Psoas muscle (tissue), 8 donors: Measurements from ENCODE around the gene HIPK4. TPM values are rescaled to one million over a fixed set of nuclear protein-coding genes. Genes with fewer than 3 reads are reported as not detected.
"Not testable (repeated sequence)": the region's sequence is repeated elsewhere in the genome, so short reads cannot be mapped to it uniquely, and the experiment has no call there.

Source experiments
- ATAC-seq, 4 donors: fragments of 200-7000 bp; cut with Tn5 transposase; one replicate each; pipeline ENCODE4 v1.9.1; 2020; ENCODE audit warnings: moderate library complexity in 3 of 4, mild to moderate bottlenecking in 2 of 4
- DNase-seq, 2 donors: peaks; one replicate each; pipeline ENCODE4 v3.0.0-alpha.2; 2020
- H3K27ac ChIP-seq: fragments of 200-600 bp; one replicate; pipeline ENCODE4 v1.8.0; 2022
- H3K27me3 ChIP-seq, 3 donors: fragments of 200-600 bp in 1 of 3; one replicate each; pipeline versions ENCODE4 v1.6.1 to v1.8.0; 2013 to 2022; ENCODE audit warnings: low read length in 2 of 3, mild to moderate bottlenecking in 2 of 3, moderate library complexity in 1 of 3; ENCODE audit not compliant: insufficient read depth in 3 of 3
- H3K36me3 ChIP-seq, 2 donors: fragments of 200-600 bp in 1 of 2; one replicate each; pipeline versions ENCODE4 v1.6.1 to v1.8.0; 2013 to 2022; ENCODE audit warnings: low read depth in 1 of 2, mild to moderate bottlenecking in 1 of 2, moderate library complexity in 1 of 2; ENCODE audit not compliant: insufficient read depth in 1 of 2
- H3K4me1 ChIP-seq: fragments of 200-600 bp; one replicate; pipeline ENCODE4 v1.8.0; 2022
- H3K4me3 ChIP-seq: fragments of 200-600 bp; one replicate; pipeline ENCODE4 v1.8.0; 2022; ENCODE audit warnings: mild to moderate bottlenecking
- H3K9me3 ChIP-seq: fragments of 200-600 bp; one replicate; pipeline ENCODE4 v1.8.0; 2022
- CTCF ChIP-seq: fragments of 200-600 bp; IDR thresholded peaks from one replicate; pipeline ENCODE4 v1.8.0; 2022; ENCODE audit warnings: antibody characterized with exemption
- WGBS, 3 donors: extraction: QIAGEN DNeasy Blood & Tissue Kit; methylation state at CpG; one replicate each; pipeline versions ENCODE4 v1.1.6 to v1.1.7; 2013; 5-methylcytosine and 5-hydroxymethylcytosine counted together
- intact Hi-C, 2 donors: fragments of 100-400 bp; cut with DNase I; formaldehyde crosslinking; loops; one replicate each; pipeline versions ENCODE4 v1.11.0 to v1.14.2; 2022
- polyA plus RNA-seq, 3 donors: library from polyadenylated mRNA; stranded (reverse); fragments of 200-250 nt; gene quantifications; one replicate each; pipeline ENCODE4 v1.2.3, GENCODE V29; 2013
- total RNA-seq, 4 donors: library from RNA; stranded (reverse); fragmentation: NEBNext Ultra II Directional in 2 of 4; extraction: Animal tissue kit (Norgen Biotek cat#: 25700) in 2 of 4; gene quantifications; one replicate each; pipeline versions ENCODE4 v1.2.1 to v1.2.4, GENCODE V29; 2021 to 2023
- donor health status: healthy with polysubstance abuse.
- donor health status: DM: no; HTN: no; CAD: no; lungs with moderate emphysema.
- donor health status: Bipolar disorder and iron deficiency.
- donor health status: healthy.
- donor health status: DM: yes; HTN: yes; CAD: no.
- donor health status: DM: no; HTN: no; CAD: no.
- donor health status: DM: no; HTN: no; CAD: no.
- donor health status: DM: yes; HTN: yes; CAD: no.

The HIPK4 gene
- total and polyA plus RNA-seq, 7 donors = 0.03 to 0.11 (median 0.08) TPM; not detected in 4

DNA sequence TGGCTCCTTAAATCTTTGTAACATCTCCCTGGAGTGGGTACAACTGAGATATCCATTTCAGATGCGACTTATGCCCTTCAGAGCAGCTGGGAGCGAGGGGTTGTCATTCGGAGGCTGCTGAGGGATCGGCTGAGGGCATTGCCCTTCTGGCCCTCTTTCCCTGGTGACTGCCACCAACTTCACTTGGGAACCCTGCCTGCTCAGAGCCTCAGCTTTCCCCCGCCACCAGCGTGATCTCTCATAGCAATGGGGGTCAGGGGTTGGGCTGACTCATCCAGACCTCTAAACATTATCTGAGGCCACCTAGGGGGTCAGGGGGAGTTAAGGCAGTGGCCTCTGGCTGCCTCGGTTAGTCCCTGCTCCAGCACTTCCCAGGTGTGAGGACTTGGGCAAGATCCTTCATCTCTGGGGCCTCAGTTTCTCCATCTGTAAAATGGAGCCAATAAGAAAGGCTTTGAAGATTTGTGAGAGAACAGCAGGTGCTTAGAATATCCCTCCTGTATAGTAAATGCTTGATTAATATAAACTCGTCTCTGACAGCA, 22.0 kb upstream of the HIPK4 start:
- TF ChIP-seq CTCF = no peak
- H3K4me1 ChIP-seq = peaks cover 23% of the 10 kb centered on the region
- intact Hi-C loops = loop anchor here in 1 of 2 donors (5.0 kb wide), 1 partner anchor 70 kb away; no protein-coding TSS in a partner anchor
- H3K9me3 ChIP-seq = no peaks in the 10 kb centered on the region
- H3K27me3 ChIP-seq = no peaks in the 10 kb centered on the region
- 28 to 33% (median 32%) methylated on average over 8 of the region's 8 CpGs for WGBS, 3 donors
- H3K4me3 ChIP-seq = peak overlapping the region; percentile 43
- DNase-seq = peak in 1 of 2 donors; percentile 83
- no peaks in the 10 kb centered on the region for H3K36me3 ChIP-seq
- H3K27ac ChIP-seq = peak overlapping the region; percentile 92
- ATAC-seq = peak; percentile 61 to 76 (median 68)

DNA sequence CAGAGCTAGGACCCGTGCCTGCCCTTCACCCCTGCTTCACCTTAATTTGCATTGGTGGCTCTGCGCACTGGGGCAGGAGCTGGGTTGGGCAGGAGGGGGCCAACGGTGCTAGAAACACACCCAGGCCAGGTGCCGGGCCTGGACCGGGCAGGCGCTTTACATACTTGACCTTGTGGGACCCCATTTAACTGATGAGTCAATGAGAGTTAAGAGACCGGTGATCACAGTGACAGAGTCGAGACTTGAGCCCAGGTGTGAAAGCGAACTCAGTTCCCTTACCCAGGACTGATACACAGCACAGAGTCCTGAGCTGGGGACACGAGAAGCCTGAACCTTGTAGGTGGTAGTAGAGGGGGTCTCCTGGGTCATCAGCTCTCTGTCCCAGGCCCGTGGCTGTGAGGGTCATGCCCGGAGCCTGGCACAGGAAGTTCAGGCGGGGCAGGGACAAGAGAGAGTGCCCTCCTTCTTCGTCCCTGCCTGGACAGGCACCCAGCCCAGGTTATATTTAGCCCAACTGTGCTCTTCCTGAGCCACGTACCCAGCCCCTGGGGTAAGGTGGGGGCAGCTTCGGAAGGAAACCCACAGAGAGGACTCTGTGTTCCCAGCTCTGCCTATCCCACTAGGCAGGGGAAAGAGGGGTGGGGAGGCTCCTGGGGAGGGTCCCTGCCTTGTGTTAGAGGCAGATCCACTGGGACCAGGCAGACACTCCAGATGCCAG, 21.3 kb upstream of the HIPK4 start:
- peaks cover 22% of the 10 kb centered on the region for H3K4me1 ChIP-seq

GRCh38 chr19:40410030-40410389, 20.0 kb upstream of the HIPK4 start:
- intact Hi-C loops = loop anchor here in 1 of 2 donors (5.0 kb wide), 1 partner anchor 68 kb away; no protein-coding TSS in a partner anchor
- ATAC-seq (no peak), DNase-seq (no peak)
- Histone ChIP-seq H3K27me3 (no peaks in the 10 kb centered on the region), H3K9me3 (no peaks in the 10 kb centered on the region), H3K4me3 (no peak overlapping the region), H3K36me3 (no peaks in the 10 kb centered on the region), H3K27ac (peak overlapping the region; percentile 92), H3K4me1 (peaks cover 20% of the 10 kb centered on the region)
- no peak for TF ChIP-seq CTCF
- WGBS, 3 donors = 72 to 76% (median 75%) methylated on average over 7 to 9 of the region's 9 CpGs

More for the DNA sequence above, 21.3 kb upstream of the HIPK4 start:
- ATAC-seq = peak; percentile 91 to 95 (median 92)
- H3K9me3 ChIP-seq = no peaks in the 10 kb centered on the region
- no peaks in the 10 kb centered on the region for H3K27me3 ChIP-seq
- no peaks in the 10 kb centered on the region for H3K36me3 ChIP-seq
- WGBS, 3 donors = 21 to 28% (median 23%) methylated on average over 16 of the region's 16 CpGs
- peak; percentile 68 to 90 for DNase-seq
- no peak for TF ChIP-seq CTCF
- intact Hi-C loops = loop anchor here in 1 of 2 donors (5.0 kb wide), 1 partner anchor 69 kb away; no protein-coding TSS in a partner anchor
- peak overlapping the region; percentile 43 for H3K4me3 ChIP-seq
- H3K27ac ChIP-seq = peak overlapping the region; percentile 92

DNA sequence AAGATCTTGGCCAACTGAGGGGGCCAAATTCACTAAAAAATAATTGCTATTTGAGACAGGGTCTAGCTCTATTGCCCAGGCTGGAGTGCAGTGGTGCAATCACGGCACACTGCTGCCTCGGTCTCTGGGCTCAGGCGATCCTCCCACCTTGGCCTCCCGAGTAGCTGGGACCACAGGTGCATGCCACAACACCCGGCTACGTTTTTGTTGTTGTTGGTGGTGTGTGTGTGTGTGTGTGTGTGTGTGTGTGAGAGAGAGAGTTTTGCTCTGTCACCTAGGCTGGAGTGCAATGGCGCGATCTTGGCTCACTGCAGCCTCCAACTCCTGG, 18.6 kb upstream of the HIPK4 start:
- H3K9me3 ChIP-seq, intact Hi-C loops, H3K27me3 ChIP-seq, H3K36me3 ChIP-seq, H3K4me3 ChIP-seq, ATAC-seq, DNase-seq, H3K27ac ChIP-seq: not testable (repeated sequence)
- WGBS, 3 donors = 74 to 89% (median 76%) methylated on average over 8 of the region's 8 CpGs
- peaks cover 17% of the 10 kb centered on the region for H3K4me1 ChIP-seq

DNA sequence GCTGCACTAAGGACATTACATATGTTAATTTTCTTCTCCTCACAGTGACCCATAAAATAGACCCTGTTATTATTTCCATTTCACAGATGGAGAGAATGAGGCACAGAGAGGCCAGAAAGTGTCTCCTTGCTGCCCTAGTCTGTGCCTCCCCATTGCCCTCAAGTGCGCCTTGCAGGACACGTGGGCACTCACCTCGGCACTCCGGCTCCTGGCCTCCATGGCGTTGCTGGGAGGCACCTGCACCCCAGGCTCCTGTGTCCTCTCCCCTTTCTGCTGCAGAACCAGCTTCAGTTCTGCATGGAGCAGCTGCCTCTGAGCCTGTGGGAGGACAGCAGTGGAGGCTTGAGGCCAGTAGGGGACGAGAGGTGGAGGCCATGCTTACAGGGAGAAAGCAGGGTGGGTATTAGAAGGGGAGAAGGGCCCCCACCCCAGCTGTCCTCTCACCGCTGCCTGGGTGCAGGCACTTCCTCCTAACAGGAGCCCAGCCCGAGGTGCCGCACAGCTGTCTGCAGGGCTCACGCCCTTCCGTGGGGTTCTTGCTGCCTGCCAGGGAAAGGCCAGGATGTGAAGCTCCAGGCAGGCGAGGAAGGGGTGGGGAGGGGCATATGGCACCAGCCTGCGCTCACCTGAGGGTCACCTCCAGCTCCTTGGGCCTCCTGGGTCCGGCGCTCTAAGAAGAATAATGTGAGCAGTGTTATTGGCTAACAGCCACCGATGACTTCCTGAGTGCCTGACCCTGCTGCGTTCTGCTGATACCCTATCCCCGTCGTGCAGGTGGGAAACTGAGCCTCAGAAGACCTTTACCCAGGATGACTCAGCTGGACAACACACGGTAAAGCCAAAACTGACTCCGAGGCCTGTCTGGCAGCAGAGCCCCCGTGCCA, 18.0 kb upstream of the HIPK4 start:
- DNase-seq (no peak), ATAC-seq (no peak)
- WGBS, 3 donors = 48 to 58% (median 53%) methylated on average over 22 of the region's 22 CpGs
- Histone ChIP-seq H3K9me3 (no peaks in the 10 kb centered on the region), H3K27ac (no peak overlapping the region), H3K27me3 (no peaks in the 10 kb centered on the region), H3K36me3 (no peaks in the 10 kb centered on the region), H3K4me1 (peaks cover 17% of the 10 kb centered on the region), H3K4me3 (no peak overlapping the region)
- intact Hi-C loops = no loop called here
- no peak for TF ChIP-seq CTCF
